Activated T-helper 17 cell treated with anti-CD3 and anti-CD28 coated beads, Interleukin-2, amount 50 U/mL, for 72 hours (primary cell): ENCODE results near the gene ALDH5A1. TPM values are rescaled to one million over a fixed set of nuclear protein-coding genes. Genes with fewer than 3 reads are reported as not detected.
A peak's percentile ranks its signal among the peaks of the same experiment; 100 is the strongest.
"Not testable (repeated sequence)": the region's sequence is repeated elsewhere in the genome, so short reads cannot be mapped to it uniquely, and the experiment has no call there.

Experiments
- ATAC-seq: fragments of 150-1000 bp; cut with Tn5 transposase; replicated peaks from 2 replicates; pipeline ENCODE4 v1.10.0; 2021; ENCODE audit warnings: mild to moderate bottlenecking, moderate library complexity
- H3K27ac Mint-ChIP-seq: one replicate; pipeline ENCODE4 v1.8.0; 2022; ENCODE audit warnings: mixed read lengths
- H3K27me3 Mint-ChIP-seq: one replicate; pipeline ENCODE4 v1.8.0; 2022; ENCODE audit warnings: mixed read lengths
- H3K36me3 Mint-ChIP-seq: one replicate; pipeline ENCODE4 v1.8.0; 2022; ENCODE audit warnings: low read depth, mild to moderate bottlenecking, mixed read lengths
- H3K4me1 Mint-ChIP-seq: one replicate; pipeline ENCODE4 v1.8.0; 2022; ENCODE audit warnings: mixed read lengths
- H3K4me3 Mint-ChIP-seq: one replicate; pipeline ENCODE4 v1.8.0; 2022; ENCODE audit warnings: mild to moderate bottlenecking, mixed read lengths
- H3K9me3 Mint-ChIP-seq: one replicate; pipeline ENCODE4 v1.8.0; 2022; ENCODE audit warnings: mixed read lengths
- total RNA-seq, 2 donors: library from RNA; stranded (reverse); gene quantifications; one replicate each; pipeline ENCODE4 v1.2.3, GENCODE V29; 2022

The ALDH5A1 gene
- total RNA-seq, 2 donors from 2014 or later: 4.5 to 6.4 TPM

GRCh38 chr6:24500683-24501082, 5.9 kb downstream of the ALDH5A1 start:
- Mint-ChIP-seq H3K4me3 (no peak overlapping the region), H3K27ac (no peak overlapping the region), H3K27me3 (no peaks in the 10 kb centered on the region), H3K36me3 (peaks cover 13% of the 10 kb centered on the region), H3K4me1 (no peaks in the 10 kb centered on the region), H3K9me3 (peaks cover 4% of the 10 kb centered on the region)
- no peak for ATAC-seq

GRCh38 chr6:24501374-24501773, 6.6 kb downstream of the ALDH5A1 start:
- H3K27ac Mint-ChIP-seq: no peak overlapping the region
- no peak for ATAC-seq
- no peaks in the 10 kb centered on the region for H3K4me1 Mint-ChIP-seq
- H3K4me3 Mint-ChIP-seq: no peak overlapping the region
- no peaks in the 10 kb centered on the region for H3K27me3 Mint-ChIP-seq
- peaks cover 14% of the 10 kb centered on the region for H3K36me3 Mint-ChIP-seq
- H3K9me3 Mint-ChIP-seq: peaks cover 4% of the 10 kb centered on the region

GRCh38 chr6:24501914-24502313, 7.1 kb downstream of the ALDH5A1 start:
- no peaks in the 10 kb centered on the region for H3K27me3 Mint-ChIP-seq
- H3K36me3 Mint-ChIP-seq: peaks cover 17% of the 10 kb centered on the region
- H3K4me3 Mint-ChIP-seq: no peak overlapping the region
- H3K4me1 Mint-ChIP-seq: no peaks in the 10 kb centered on the region
- peaks cover 4% of the 10 kb centered on the region for H3K9me3 Mint-ChIP-seq
- H3K27ac Mint-ChIP-seq: no peak overlapping the region
- no peak for ATAC-seq

- no peaks in the 10 kb centered on the region for H3K27me3 Mint-ChIP-seq
- H3K36me3 Mint-ChIP-seq: peaks cover 38% of the 10 kb centered on the region
- no peaks in the 10 kb centered on the region for H3K9me3 Mint-ChIP-seq
- no peak overlapping the region for H3K4me3 Mint-ChIP-seq
- no peaks in the 10 kb centered on the region for H3K4me1 Mint-ChIP-seq
- ATAC-seq: no peak
- H3K27ac Mint-ChIP-seq: no peak overlapping the region
Observed at GRCh38 chr6:24504287-24504648, 9.5 kb downstream of the ALDH5A1 start.

- Mint-ChIP-seq H3K4me1 (no peaks in the 10 kb centered on the region), H3K36me3 (peaks cover 44% of the 10 kb centered on the region), H3K27me3 (no peaks in the 10 kb centered on the region), H3K4me3 (no peak overlapping the region), H3K9me3 (no peaks in the 10 kb centered on the region), H3K27ac (no peak overlapping the region)
- ATAC-seq: no peak
Observed at GRCh38 chr6:24504649-24505586, 10.1 kb downstream of the ALDH5A1 start.

- Mint-ChIP-seq H3K4me3 (no peak overlapping the region), H3K27me3 (no peaks in the 10 kb centered on the region), H3K36me3 (peaks cover 61% of the 10 kb centered on the region), H3K27ac (no peak overlapping the region), H3K4me1 (no peaks in the 10 kb centered on the region), H3K9me3 (no peaks in the 10 kb centered on the region)
- no peak for ATAC-seq
Observed at GRCh38 chr6:24506814-24507520, 12.2 kb downstream of the ALDH5A1 start.

- not testable (repeated sequence) for H3K4me1 Mint-ChIP-seq, H3K27ac Mint-ChIP-seq, H3K27me3 Mint-ChIP-seq, H3K9me3 Mint-ChIP-seq, H3K4me3 Mint-ChIP-seq, ATAC-seq
- H3K36me3 Mint-ChIP-seq: peaks cover 69% of the 10 kb centered on the region
Observed at GRCh38 chr6:24511976-24512375, 17.2 kb downstream of the ALDH5A1 start.

- H3K4me1 Mint-ChIP-seq: no peaks in the 10 kb centered on the region
- peaks cover 55% of the 10 kb centered on the region for H3K36me3 Mint-ChIP-seq
- H3K9me3 Mint-ChIP-seq: no peaks in the 10 kb centered on the region
- H3K4me3 Mint-ChIP-seq: no peak overlapping the region
- H3K27ac Mint-ChIP-seq: no peak overlapping the region
- no peaks in the 10 kb centered on the region for H3K27me3 Mint-ChIP-seq
- ATAC-seq: no peak
Observed at GRCh38 chr6:24513602-24514001, 18.8 kb downstream of the ALDH5A1 start.

GRCh38 chr6:24517659-24518543, 23.1 kb downstream of the ALDH5A1 start:
- H3K4me1 Mint-ChIP-seq: no peaks in the 10 kb centered on the region
- H3K27ac Mint-ChIP-seq: peak overlapping the region; percentile 71
- H3K36me3 Mint-ChIP-seq: peaks cover 19% of the 10 kb centered on the region
- ATAC-seq: no peak
- no peaks in the 10 kb centered on the region for H3K9me3 Mint-ChIP-seq
- H3K4me3 Mint-ChIP-seq: no peak overlapping the region
- no peaks in the 10 kb centered on the region for H3K27me3 Mint-ChIP-seq

- H3K4me1 Mint-ChIP-seq: no peaks in the 10 kb centered on the region
- H3K27ac Mint-ChIP-seq: no peak overlapping the region
- H3K36me3 Mint-ChIP-seq: peaks cover under 1% of the 10 kb centered on the region
- no peaks in the 10 kb centered on the region for H3K9me3 Mint-ChIP-seq
- no peaks in the 10 kb centered on the region for H3K27me3 Mint-ChIP-seq
- H3K4me3 Mint-ChIP-seq: no peak overlapping the region
- peak; percentile 87 for ATAC-seq
Observed at GRCh38 chr6:24520929-24521546, 26.3 kb downstream of the ALDH5A1 start.

GRCh38 chr6:24522228-24523176, 27.7 kb downstream of the ALDH5A1 start:
- Mint-ChIP-seq H3K27ac (no peak overlapping the region), H3K4me1 (no peaks in the 10 kb centered on the region), H3K9me3 (no peaks in the 10 kb centered on the region), H3K36me3 (no peaks in the 10 kb centered on the region), H3K27me3 (no peaks in the 10 kb centered on the region), H3K4me3 (no peak overlapping the region)
- no peak for ATAC-seq

- H3K4me1 Mint-ChIP-seq: no peaks in the 10 kb centered on the region
- H3K36me3 Mint-ChIP-seq: no peaks in the 10 kb centered on the region
- no peak overlapping the region for H3K4me3 Mint-ChIP-seq
- no peak overlapping the region for H3K27ac Mint-ChIP-seq
- no peaks in the 10 kb centered on the region for H3K27me3 Mint-ChIP-seq
- no peaks in the 10 kb centered on the region for H3K9me3 Mint-ChIP-seq
- ATAC-seq: no peak
Observed at GRCh38 chr6:24524329-24524728, 29.6 kb downstream of the ALDH5A1 start.

- no peak overlapping the region for H3K27ac Mint-ChIP-seq
- no peak for ATAC-seq
- H3K9me3 Mint-ChIP-seq: no peaks in the 10 kb centered on the region
- H3K36me3 Mint-ChIP-seq: no peaks in the 10 kb centered on the region
- H3K27me3 Mint-ChIP-seq: no peaks in the 10 kb centered on the region
- no peaks in the 10 kb centered on the region for H3K4me1 Mint-ChIP-seq
- no peak overlapping the region for H3K4me3 Mint-ChIP-seq
Observed at GRCh38 chr6:24524805-24525204, 30.0 kb downstream of the ALDH5A1 start.
